GM18517 (cell line): ENCODE results near the gene LOC101059915.
A peak's percentile ranks its signal among the peaks of the same experiment; 100 is the strongest.

Experiments used
- ATAC-seq: cut with Tn5 transposase; IDR thresholded peaks from one replicate; pipeline ENCODE4 v1.9.1; 2021; ENCODE audit warnings: mild to moderate bottlenecking, moderate library complexity; ENCODE audit not compliant: unreplicated experiment

Gene LOC101059915

GRCh38 chrX:71667328-71668247, at the start of gene LOC101059915:
LOC101059915 (plus strand) TSS chrX:71667546.
- no peak for ATAC-seq

GRCh38 chrX:71617742-71618141, 49.6 kb upstream of the LOC101059915 start:
- ATAC-seq, result no peak

DNA sequence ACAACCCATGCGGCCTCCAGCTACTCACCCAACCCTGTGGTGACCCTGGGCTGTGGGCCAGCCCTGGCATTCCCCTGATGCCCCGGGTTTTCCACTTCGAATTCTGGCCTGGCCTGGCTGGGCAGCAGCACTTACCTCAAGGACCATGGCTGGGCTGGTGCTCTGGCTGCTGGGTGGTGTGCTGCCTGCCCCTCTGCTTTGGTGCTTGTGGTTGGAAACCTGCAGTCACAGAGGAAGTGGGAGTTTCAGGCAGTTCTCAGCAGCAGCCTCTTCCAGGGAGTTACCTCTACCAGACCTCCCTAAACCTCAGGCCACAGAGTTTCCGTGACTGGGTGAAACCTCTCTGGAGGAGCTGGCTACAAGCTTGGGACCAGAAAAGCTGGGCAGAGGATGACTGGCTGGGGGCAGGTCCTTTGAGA, 49.0 kb upstream of the LOC101059915 start, which contains the start of gene CXCR3:
Gene CXCR3, minus strand, starts transcription at position 209 of the 419 bp plus-strand sequence. Its CDS starts 62 bp downstream, at position 147.
- ATAC-seq, result peak; percentile 46

DNA sequence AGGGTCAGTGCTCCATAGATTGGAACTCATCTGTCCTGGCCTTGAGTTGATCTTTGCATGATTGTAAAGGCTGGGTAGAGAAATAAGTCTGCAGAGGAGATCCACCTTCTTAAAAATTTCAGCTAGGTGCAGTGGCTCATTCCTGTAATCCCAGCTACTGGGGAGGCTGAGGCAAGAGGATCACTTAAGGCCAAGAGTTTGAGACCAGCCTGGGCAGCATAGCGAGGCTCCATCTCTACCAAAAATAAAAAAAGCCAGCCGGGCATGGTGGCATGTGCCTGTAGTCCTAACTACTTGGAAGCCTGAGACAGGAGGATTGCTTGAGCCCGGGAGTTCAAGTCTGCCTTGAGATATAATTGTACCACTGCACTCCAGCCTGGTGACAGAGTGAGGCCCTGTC, 48.6 kb upstream of the LOC101059915 start:
- ATAC-seq, result no peak

- no peak for ATAC-seq
Observed at GRCh38 chrX:71619193-71619592, 48.2 kb upstream of the LOC101059915 start.

GRCh38 chrX:71619986-71620385, 47.4 kb upstream of the LOC101059915 start:
- no peak for ATAC-seq

GRCh38 chrX:71621603-71622002, 45.7 kb upstream of the LOC101059915 start:
- ATAC-seq, result no peak

DNA sequence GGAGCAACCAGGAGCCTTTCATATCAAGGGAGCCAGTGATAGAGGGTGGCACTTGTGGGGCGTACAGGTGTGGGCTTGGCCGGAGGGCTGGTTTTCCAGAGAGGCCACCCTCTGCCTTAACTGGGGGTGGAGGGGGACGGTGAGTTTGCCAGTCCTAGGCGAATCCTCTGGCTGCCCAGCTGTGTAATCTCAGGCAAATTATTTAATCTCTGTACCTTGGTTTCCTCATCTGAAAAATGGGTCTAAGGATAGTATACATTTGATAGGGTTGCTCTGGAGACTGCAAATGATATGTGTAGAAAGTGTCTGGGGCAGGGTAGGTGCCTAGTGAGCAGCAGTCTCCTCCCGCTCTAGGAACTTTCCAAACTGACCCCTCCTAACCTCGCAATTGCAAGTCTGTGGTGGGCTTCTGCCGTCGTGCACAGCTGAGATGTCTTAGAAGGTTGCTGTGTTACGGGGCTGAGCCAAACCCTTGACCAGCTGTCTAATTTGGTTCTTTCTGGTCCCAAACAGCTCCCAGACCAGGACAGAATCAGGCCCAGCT, 45.2 kb upstream of the LOC101059915 start:
- ATAC-seq, result no peak

DNA sequence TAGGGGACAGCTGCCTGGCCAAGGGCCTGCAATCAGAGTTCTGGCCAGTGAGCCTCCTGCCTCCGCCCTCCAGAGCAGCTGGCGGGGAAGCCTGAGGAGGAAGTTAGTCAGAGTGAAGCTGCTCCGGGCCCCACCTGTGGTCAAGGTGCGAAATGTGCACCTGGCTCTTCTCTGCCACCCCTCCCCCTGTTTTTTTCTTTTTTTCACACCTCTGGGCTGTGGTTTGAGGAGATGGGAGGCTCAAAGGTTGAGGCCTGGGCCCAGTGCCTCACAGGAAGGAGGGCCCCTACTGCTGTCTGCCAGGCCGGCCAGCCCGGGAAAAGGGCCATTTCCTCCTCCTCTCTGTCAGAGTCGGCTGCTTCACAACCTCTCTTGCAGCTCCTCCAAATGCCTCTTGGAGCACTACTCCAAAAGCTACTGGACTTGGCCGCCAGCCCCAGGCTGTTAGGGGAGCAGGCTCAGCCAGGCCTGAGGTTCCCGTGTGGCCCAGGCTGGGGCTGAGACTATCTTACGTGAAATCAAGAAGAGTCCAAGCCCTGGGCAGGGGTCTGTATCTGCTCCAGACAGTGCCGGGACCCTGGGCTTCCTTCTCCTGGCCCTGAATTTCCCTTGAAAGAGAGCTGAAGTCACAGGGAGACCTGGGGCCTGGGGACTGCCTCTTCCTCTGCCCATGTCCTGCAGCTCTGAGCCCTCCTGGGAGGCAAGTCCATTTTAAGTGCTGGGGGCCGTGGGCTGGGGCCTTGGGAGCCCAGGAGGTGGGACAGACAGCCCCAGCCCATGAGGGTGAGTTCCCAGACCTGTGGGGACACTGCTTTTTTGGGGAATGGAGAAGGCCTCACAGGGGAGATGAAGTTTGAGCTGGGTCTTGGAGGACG, 44.5 kb upstream of the LOC101059915 start:
- peak; percentile 54 for ATAC-seq

DNA sequence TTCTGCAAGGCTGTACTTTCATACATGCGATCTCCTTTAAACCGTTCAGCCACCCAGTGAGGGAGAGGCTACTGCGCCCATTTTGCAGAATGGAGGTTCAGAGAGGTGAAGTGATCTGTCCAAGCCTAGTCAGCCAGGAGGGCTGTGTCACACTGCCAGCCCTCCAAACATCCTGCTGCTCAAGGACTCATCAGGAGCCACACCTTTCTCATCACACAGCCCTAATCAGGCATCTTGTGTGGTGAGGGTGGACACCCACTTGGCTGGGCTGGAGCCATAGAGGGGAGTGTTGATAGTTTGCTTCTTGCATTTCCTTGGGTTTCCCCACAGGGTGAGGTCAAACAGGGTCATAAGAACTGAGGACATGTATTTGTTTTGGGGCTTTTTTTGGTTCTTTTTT, 43.6 kb upstream of the LOC101059915 start:
- ATAC-seq, result peak; percentile 42

DNA sequence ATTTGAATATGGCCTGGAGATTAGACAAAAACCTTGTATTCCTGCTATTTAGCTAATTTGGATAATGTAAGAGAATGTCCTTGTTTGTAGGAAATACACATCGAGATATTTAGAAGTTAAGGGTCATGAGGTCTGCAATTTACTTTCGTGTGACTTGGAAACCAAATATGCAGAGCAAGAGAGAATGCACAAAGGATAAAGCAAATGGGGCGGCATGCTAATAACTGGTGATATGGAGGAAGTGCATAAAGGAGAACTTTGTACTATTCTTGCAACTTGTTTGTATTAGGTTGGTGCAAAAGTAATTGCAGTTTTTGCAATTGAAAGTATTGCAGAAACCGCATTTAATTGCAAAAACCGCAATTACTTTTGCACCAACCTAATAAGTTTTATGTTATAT, 41.9 kb upstream of the LOC101059915 start:
- no peak for ATAC-seq

GRCh38 chrX:71626576-71626975, 40.8 kb upstream of the LOC101059915 start:
- ATAC-seq, result no peak

- no peak for ATAC-seq
Observed at GRCh38 chrX:71627588-71628404, 39.5 kb upstream of the LOC101059915 start.

GRCh38 chrX:71629467-71629866, 37.9 kb upstream of the LOC101059915 start:
- peak; percentile 47 for ATAC-seq

DNA sequence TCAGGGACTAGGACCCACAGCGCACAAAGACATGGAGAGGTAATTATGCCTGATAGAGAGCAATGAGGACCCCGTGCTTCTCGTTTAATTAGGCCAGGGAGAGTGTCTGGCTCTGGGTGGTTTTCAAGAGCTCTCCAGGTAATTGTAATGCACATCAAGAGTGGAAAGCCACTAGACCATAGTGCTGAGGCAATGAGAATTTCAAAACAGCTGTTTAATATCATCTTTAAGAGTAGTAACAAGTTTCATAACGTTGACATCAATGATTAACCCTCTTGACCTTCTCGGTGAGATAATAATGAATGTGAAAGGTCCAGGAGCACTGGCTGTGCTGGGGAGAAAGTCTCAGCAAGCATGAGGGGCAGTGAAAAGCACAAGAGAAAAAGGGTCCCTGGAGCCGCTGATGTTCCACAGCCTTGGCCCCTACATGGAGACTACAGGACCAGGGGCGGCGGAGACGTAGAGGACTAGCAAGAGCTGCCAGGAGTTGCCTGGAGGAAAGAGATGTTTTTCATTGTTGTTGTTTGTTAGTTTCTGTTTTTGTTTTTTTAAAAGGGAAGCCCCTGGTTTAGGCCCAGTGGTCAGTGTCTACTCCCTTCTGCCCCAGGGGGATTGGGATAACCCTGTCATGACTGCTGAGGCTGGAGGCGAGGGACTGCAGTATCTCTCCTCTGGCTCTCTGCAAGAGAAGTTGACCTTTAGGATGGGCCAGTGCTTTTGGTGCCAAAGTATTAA, 34.3 kb upstream of the LOC101059915 start:
- ATAC-seq, result peak; percentile 45

DNA sequence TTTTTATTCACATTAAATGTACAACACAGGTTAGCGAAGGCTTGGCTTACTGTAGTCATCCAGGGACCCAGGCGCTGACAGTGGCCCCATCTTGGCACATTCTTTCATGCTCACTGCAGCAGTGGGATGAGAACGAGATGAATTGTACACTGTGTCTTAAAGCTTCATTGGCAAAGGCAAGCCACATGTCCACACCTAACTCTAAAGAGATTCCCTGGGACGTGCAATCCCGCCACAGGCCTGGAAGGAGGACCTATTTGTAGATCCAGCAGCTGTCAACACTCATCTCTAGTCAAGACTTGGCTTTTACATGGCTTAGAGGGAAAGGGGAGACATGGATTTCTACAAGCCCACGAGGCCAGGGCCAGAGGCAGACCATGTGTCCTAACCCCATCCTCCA, 33.0 kb upstream of the LOC101059915 start:
- no peak for ATAC-seq

DNA sequence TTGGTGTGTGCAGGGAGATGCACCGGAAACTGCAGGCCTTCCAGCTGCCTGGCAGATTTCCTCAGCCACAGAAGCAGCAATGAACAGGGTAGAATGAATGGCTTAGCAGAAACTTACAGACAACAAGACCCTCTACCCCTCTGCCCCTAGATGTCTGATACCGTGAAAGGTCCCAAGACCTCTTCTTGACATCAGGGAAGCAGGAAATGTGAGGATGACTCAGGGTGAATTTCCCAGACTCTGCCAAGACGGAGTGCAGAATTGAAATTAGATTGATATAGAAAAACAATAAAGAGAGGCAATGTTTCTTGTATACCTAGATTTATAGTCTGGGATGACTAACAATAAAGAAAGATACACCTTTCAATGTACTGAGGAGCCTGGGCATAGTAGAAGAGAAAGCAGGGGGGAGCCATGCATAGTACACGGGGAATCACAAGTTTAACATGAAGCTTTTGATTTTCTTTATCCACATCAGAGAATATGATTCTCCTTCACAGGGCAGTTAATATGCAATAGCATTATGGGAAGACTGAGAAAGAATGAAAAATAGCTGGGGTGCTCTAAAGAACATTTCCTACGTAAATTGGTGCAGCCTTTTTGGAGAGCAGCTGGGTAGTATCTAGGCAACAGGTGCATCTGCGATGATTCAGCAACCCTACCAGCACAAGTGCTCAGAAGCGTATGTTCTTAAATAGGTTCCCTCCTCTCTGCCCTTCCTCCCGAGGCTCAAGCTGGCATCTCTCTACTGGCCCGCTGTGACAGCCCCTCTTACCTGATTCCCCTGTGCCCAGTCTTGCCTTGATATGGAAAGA, 30.7 kb upstream of the LOC101059915 start:
- ATAC-seq, result peak; percentile 53

DNA sequence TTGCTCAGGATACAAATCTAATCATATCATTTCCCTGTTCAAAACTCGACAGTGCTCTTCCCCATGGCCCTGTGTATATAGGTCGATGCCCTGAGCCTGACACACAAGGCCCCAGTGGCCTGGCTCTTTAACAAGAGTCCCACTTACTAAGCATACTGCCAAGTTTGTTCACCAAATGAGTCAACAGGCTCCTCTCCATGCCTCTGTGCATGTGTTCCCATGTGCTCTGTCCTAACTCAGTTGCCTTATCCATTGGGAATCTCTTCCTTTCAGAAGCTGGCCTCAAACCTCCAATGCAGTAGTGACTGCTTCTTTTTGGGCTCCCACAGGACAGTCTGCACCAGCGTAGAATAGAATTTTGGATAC, 30.1 kb upstream of the LOC101059915 start:
- ATAC-seq, result peak; percentile 35

DNA sequence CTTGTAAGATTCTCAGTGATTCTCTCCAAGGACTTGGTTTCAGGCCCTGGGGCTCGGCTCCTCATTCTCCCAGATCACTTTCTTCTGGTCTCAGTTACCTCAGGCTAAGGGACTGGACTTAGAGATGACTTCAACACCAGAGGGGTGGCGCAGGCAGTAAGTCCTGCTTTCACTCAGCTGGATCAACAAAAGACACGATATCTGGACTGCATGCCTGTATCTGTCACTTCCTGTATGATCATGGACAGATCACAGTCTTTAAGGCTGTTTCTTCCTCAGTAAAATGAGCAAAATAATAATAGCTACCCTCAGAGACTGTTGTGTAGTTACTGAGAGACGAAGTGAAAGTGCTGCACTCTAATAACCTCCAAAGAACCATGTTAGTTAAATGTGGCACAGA, 29.5 kb upstream of the LOC101059915 start:
- peak; percentile 57 for ATAC-seq
